HG03432 (cell line): ENCODE measurements around the gene CACHD1.

Experiments used
- ATAC-seq: cut with Tn5 transposase; IDR thresholded peaks from one replicate; pipeline ENCODE4 v1.9.1; 2021; ENCODE audit warnings: mild to moderate bottlenecking, moderate library complexity; ENCODE audit not compliant: unreplicated experiment

Gene CACHD1

DNA sequence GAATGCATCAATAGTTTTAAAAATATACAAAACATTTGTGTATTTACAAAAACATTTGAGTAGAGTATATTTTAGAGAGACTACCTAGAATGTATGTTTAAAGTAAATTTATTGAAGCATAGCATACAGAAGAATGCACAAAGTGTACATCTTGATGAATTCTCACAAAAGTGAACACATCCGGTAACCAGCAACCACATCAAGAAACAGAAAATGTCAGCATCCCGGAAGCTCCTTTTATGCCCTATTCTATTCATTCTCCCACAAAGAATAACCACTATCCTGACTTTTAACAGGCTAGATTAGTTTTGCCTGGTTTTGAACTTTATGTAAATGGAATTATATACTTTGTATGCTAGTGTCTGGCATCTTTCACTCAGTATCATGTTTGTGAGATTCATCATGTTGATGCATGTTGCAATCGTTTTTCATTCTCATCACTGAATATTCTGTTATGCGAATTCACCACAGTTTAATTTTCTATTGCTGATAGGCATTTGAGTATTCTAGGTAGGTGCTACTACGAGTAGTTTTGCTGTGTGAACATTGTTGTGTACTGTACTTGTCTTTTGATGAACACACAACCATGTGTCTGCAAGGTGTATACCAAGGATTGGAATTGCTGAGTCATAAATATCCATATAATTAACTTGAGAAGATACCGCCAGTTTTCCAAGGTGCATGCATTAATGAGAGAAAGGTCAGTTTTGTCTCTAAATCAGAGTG is 75.4 kb downstream of the CACHD1 start:
- ATAC-seq, result no peak

- no peak for ATAC-seq
Observed at GRCh38 chr1:64546013-64546412, 76.1 kb downstream of the CACHD1 start.

- no peak for ATAC-seq
Observed at GRCh38 chr1:64549464-64550239, 79.7 kb downstream of the CACHD1 start.

DNA sequence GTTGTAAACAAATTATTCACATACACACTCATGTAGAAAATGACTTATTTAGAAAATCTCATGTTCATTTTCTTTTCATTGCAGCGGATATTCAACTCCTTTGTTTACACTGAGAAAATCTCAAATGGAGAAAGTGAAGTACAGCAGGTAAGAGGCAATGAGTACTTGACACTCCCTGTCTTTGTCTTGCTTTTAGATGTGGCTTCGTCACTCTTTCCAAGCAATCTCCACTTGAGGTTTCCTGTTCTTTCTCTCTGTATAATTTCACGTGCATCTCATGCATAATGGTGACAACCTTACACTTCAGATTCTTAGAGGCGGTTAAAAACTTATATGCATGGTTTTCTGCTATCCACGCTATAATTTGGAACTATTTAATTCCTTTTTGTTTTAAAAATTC is 80.6 kb downstream of the CACHD1 start:
- no peak for ATAC-seq

- no peak for ATAC-seq
Observed at GRCh38 chr1:64550946-64551605, 81.1 kb downstream of the CACHD1 start.

DNA sequence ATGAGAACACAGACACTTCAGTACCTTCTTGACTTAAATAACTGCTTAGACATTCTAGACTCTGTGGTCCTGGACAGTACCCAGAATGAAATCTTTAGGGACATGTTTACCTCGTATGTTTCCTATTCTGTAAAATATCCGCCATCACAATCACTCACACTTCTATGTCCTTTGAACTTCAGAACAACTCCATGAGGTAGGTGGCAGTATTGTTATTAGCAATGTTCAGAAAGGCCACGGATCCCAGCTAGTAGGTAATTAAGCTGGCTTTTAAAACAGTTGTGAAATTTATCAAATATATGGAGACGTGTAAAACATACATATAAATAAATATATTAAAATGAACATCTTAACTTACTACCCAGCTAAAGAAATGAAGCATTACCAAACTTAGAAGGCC is 83.4 kb downstream of the CACHD1 start:
- ATAC-seq, result no peak

DNA sequence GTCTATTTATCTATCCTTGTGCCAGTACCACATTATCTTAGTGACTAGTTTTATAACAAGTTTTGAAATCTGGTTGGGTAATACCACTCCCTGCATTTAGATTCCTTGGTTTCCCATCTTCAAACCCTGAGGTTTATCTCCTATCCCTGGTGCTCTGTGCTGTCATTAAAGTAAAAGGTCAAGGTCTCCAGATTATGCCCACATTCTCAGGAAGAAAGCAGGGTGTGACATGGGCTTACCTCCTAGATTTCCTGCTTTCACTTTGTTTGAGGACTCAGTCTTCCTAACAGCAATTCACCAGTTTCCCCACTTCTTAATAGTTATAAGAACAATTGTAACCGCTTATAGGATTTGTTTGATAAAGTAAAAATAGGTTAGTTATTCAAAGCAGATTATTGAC is 86.0 kb downstream of the CACHD1 start:
- no peak for ATAC-seq

GRCh38 chr1:64561993-64562392 is 92.1 kb downstream of the CACHD1 start:
- no peak for ATAC-seq

DNA sequence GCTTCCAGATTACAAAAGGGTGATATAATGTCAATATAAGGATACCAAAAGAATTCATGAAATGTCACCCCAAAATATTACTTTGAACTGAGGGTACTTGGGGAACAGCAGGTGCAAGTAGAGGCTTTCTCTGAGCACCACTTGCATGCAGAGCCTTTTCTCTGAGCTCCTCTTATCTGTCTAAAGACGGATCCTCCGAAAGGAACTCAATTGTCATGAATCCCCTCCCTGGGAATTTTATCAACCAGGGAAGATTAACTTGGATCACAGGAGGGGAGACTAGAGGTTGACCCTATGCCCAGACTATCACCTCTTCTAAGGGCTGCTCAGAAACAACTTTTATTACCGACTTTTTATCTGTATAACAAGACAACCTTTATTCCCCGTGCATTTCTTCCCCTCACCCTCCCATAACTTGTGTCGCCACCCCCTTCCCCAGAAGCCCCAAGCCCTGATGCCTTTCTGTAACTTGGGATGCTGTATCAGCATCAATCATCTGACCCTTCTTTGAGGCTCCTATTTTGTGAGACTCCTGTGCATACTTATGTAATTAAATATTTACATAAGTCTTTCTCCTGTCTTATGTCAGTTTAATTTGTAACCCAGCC is 94.1 kb downstream of the CACHD1 start:
- ATAC-seq, result no peak

DNA sequence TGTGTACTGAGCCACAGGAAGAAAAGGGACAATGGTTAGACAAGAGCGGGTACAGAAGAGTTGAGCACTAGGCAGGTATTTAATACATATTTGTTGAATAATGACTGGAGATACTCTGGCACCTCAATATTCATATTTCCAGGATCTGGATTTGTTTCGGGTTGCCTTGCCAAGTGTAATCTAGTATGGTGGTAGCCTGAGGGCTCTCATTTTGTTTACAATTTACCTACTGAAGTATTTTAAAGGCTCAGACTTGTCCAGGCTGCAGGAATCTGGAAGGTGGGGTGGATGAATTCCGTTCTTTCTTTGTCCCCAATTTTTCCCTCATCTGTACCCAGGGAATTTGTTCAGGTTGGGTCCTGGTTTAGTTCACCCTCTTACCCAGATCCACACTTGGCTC is 95.0 kb downstream of the CACHD1 start:
- no peak for ATAC-seq

DNA sequence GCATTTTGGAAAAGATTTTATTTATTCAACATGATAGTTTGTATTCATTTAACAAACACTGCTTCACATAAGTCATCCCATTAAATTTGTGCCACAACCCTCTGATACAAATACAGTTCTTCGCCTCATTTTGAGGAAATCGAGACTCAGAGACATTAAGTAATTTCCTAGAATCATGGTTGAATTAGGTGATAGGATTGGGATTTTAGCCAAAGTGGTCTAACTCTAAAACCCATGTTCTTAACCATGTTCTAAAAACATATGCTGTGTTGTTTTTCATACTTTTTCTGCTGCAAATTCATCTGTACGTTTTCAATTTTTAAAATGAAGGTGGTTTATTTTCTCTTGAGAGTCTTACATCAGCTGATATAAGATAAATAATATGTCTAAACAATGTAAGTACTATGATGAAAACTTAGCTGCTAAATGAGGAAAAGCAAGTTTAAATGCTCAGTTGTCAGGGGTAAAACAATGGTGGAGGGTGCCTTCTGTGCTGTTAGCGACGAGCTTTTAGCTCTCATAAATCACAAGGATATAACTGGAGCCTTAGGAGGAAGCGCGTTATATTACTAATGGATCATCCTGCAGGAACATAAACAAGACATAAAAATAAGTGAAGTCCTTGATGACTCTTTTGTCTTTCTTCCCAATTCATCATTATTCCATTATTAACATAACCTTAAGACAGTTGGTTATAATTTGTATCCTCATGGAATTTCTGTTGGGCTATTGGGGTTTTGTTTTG is 97.7 kb downstream of the CACHD1 start:
- ATAC-seq, result no peak

DNA sequence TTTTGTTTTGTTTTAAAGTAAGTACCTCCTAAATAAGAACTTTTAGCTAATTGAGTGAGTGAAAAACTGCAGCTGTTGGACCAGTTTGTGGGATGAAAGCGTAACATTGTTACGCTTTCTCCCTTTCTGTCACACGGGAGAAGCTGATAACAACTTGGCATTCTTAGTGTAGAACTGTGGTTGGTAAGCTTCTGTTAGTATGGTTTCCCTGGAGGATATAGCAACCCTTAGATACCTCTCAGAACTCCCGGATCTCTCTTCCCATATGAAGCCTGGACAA is 98.2 kb downstream of the CACHD1 start:
- no peak for ATAC-seq

DNA sequence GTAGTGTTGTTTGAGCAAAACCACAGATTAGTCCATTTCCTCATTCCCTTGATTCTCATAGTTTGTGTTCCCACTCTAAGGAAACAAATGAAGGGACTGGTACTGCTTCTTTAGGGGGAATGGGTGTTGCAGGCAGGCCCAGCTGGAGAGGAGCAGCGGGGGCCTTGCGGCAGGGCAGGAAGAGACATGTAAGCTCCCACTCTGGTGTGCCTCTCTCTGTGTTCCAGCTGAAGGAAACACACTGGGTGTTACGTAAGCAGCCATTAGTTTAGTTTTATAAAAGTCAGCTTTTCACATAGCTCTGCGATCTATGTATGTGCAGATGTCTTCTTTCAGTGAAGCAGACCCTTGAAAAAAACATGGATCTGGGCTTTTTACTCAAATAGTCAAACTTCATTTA is 99.5 kb downstream of the CACHD1 start:
- no peak for ATAC-seq

DNA sequence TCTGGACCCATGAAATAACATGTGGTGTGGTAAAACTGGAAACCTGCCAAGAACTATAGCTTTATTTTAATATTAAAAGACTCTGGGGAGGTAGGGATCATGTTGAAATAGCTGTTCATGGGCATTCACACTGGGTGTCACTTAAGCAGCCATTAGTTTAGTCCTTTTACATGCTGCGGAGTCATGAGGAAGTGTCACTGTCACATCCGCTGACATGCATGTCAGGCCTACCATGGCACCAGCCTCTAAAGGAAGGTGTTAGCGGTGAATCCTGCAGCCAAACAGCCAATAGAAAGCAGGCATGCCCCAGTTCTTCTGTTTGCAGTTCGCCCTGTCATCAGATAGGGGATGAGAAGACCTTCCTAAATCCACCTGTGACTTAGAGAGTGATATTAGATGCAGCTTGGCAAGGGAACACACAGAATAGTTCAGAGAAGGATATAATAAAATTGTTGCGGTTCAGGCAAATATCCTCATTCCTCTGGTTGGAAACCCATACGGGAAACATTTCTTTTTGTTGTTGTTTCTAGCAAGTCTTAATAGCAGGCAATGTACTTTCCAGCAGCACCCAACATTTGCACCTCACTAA is 100.4 kb downstream of the CACHD1 start:
- ATAC-seq, result no peak

- ATAC-seq, result no peak
Observed at GRCh38 chr1:64572222-64572900, 102.4 kb downstream of the CACHD1 start.

DNA sequence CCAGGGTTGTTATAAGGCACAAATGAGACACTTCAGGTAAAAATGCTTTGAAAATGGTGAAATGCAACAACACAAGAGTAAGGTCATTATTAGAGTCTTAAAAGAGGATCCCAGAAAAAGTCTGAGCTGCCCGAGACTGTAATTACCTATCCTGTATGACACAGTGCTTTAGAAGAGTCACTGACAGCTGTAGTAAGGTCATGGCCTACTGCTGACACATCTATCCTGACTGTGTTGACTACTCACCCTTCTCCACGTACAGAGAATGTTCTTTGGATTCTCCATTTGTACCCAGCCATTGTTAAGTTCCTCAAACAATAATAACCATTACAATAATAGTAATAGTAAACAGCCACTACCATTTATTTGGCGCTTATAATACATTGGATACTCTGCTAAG is 104.4 kb downstream of the CACHD1 start:
- no peak for ATAC-seq

DNA sequence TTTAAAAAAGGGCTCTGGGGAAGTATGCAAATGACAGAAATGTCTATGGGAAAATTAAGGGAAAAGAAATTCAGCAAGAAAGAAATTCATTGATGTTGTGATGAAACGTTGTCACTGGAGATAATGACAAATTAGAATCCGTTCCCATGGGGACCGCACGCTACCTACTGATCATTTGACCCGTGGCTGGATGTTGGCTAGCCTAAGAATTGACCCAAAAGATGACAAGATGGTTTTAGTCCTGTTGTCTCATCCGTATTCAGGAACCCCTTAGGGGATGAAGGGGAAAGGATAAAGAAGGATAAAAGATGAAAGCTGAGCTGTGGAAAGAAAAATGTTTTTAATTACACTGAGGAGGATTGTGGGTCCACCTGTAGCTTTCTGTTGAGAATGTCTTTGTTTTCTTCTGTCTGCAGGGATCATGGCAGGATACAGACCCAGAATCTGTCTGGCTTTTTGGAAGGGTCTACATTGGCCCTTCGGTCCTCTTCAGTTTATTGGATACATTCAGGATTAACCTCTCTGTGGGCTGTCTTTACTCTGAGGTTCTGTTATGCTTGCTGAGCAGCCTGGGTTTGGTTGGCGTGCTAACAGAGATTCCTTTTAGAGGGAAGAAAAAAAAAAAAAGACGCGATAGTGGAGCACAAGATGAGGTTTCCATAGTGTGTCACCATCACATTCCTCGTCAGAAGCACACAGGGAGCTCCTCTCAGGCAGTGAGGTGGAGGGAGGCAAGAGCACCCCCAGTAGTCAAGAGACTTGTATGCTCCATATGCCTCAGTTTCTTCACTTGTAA is 106.2 kb downstream of the CACHD1 start:
- no peak for ATAC-seq

- ATAC-seq, result no peak
Observed at GRCh38 chr1:64578270-64578973, 108.5 kb downstream of the CACHD1 start.

DNA sequence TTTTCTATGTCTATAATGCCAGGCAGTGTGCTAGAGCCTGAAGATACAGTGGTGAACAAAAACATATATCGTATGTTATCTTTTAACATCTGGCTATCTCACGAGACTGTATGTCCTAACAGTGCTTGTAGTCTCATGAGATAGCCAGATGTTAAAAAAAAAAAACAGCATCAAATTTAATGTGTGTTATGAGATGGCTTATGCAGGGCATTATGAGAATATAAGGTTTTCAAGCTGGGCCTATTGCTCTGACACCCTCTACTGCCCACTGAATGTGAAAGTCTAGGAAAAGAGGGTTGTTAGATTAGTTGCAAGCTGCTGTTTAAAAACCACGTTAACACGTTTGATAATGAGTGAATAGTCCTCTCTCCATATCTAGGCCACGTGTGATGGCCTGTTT is 109.8 kb downstream of the CACHD1 start:
- ATAC-seq, result no peak
